Body of pancreas (tissue), 4 donors: ENCODE measurements around the gene SPOCK3.

Experiments
- POLR2A ChIP-seq, 3 donors: fragments of 450-650 bp; IDR thresholded peaks; one replicate each; pipeline ENCODE4 v1.6.1; 2016; ENCODE audit warnings: antibody characterized with exemption in 3 of 3, mild to moderate bottlenecking in 2 of 3
- TF ChIP-seq, protein P1 (sequence below), 7 experiments: fragments of 450-650 bp in 4 of 7; fragments of 200-600 bp in 3 of 7; sonication (generic) in 3 of 7; IDR thresholded peaks; one replicate each; pipeline ENCODE4 v1.5.1; 2016 to 2019; ENCODE audit warnings: antibody characterized with exemption in 7 of 7

DNA sequence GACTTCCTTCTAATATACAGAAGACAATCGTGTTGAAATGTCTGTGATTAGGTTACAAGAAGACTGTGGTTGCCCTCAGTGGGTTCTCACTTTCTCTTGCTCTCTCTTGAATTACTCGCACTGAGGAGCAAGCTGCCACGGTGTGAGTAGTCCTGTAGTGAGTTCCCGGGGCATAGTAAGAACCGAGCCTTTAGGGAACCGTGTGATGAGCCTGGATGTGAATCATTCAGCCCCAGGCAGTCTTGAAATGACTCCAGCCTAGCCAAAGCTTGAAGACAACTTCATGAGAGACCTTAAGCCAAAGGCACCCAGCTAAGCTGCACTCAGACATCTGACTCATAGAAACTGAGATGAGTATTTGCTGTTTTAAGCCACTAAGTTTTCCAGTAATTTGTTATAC is 292.7 kb downstream of the SPOCK3 start:
- TF ChIP-seq, protein P1, sequence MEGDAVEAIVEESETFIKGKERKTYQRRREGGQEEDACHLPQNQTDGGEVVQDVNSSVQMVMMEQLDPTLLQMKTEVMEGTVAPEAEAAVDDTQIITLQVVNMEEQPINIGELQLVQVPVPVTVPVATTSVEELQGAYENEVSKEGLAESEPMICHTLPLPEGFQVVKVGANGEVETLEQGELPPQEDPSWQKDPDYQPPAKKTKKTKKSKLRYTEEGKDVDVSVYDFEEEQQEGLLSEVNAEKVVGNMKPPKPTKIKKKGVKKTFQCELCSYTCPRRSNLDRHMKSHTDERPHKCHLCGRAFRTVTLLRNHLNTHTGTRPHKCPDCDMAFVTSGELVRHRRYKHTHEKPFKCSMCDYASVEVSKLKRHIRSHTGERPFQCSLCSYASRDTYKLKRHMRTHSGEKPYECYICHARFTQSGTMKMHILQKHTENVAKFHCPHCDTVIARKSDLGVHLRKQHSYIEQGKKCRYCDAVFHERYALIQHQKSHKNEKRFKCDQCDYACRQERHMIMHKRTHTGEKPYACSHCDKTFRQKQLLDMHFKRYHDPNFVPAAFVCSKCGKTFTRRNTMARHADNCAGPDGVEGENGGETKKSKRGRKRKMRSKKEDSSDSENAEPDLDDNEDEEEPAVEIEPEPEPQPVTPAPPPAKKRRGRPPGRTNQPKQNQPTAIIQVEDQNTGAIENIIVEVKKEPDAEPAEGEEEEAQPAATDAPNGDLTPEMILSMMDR (IDR thresholded peaks at IDR 0.05), result no peak
- no peak for TF ChIP-seq POLR2A (IDR thresholded peaks at IDR 0.05)
